ENCODE measurements around the gene TCF15.

- TF ChIP-seq, protein P1, sequence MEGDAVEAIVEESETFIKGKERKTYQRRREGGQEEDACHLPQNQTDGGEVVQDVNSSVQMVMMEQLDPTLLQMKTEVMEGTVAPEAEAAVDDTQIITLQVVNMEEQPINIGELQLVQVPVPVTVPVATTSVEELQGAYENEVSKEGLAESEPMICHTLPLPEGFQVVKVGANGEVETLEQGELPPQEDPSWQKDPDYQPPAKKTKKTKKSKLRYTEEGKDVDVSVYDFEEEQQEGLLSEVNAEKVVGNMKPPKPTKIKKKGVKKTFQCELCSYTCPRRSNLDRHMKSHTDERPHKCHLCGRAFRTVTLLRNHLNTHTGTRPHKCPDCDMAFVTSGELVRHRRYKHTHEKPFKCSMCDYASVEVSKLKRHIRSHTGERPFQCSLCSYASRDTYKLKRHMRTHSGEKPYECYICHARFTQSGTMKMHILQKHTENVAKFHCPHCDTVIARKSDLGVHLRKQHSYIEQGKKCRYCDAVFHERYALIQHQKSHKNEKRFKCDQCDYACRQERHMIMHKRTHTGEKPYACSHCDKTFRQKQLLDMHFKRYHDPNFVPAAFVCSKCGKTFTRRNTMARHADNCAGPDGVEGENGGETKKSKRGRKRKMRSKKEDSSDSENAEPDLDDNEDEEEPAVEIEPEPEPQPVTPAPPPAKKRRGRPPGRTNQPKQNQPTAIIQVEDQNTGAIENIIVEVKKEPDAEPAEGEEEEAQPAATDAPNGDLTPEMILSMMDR (IDR thresholded peaks at IDR 0.05; ENCODE audit: control extremely low read depth in 1 of 3, insufficient read depth in 1 of 3, low read depth in 1 of 3, low read length in 3 of 3) = no peak
- TF ChIP-seq EGR1 (IDR thresholded peaks at IDR 0.05; ENCODE audit: borderline replicate concordance, low read depth, low read length) (no peak), HDAC6 (IDR thresholded peaks at IDR 0.05; ENCODE audit: low read depth, low read length) (no peak), EZH2 (IDR thresholded peaks at IDR 0.05; ENCODE audit: low read depth, low read length, severe bottlenecking) (no peak), POLR2A (IDR thresholded peaks at IDR 0.05; ENCODE audit: control extremely low read depth in 1 of 2, low read depth in 2 of 2, low read length in 2 of 2) (no peak), TEAD4 (IDR thresholded peaks at IDR 0.05; ENCODE audit: low read depth, low read length) (peak; percentile 49; the same call in 1 of the 2 replicates), MAFK (IDR thresholded peaks at IDR 0.05; ENCODE audit: low read depth, low read length) (no peak), SAP30 (IDR thresholded peaks at IDR 0.05; ENCODE audit: insufficient read depth, insufficient replicate concordance, low read length) (no peak), CHD2 (IDR thresholded peaks at IDR 0.05; ENCODE audit: low read length) (no peak), JUN (IDR thresholded peaks at IDR 0.05; ENCODE audit: low read depth, low read length) (no peak), ATF3 (IDR thresholded peaks at IDR 0.05; ENCODE audit: insufficient read depth, low read depth, low read length) (no peak), SP1 (IDR thresholded peaks at IDR 0.05; ENCODE audit: low read depth, low read length) (peak; percentile 83)
Measured at GRCh38 chr20:571754-572441, 38.2 kb downstream of the TCF15 start.

Data from H1 (cell line).